Adrenal gland (tissue), 12 donors: Measurements from ENCODE around the gene TRIM52. TPM values are rescaled to one million over a fixed set of nuclear protein-coding genes. Genes with fewer than 3 reads are reported as not detected.
"Not testable (repeated sequence)": the region's sequence is repeated elsewhere in the genome, so short reads cannot be mapped to it uniquely, and the experiment has no call there.

Source experiments
- DNase-seq, 7 donors: peaks; one replicate each; pipeline ENCODE4 v3.0.0-alpha.2; 2019 to 2020
- H3K27ac ChIP-seq, 5 donors: fragments of 200-600 bp; sonication (generic) in 4 of 5; 1 replicate in 3 of 5; 2 replicates in 2 of 5; pipeline versions ENCODE4 v1.5.1 to v1.8.0; 2016 to 2020; ENCODE audit warnings: mild to moderate bottlenecking in 1 of 5
- H3K27me3 ChIP-seq: fragments of 200-600 bp; 2 replicates; pipeline ENCODE4 v1.8.0; 2021
- H3K36me3 ChIP-seq, 2 donors: fragments of 200-600 bp; replicated peaks in 1 of 2; 1 replicate in 1 of 2; 2 replicates in 1 of 2; pipeline versions ENCODE4 v1.5.1 to v1.8.0; 2018 to 2022
- H3K4me1 ChIP-seq, 2 donors: fragments of 200-600 bp; replicated peaks in 1 of 2; 1 replicate in 1 of 2; 2 replicates in 1 of 2; pipeline versions ENCODE4 v1.5.1 to v1.8.0; 2018 to 2021
- H3K4me3 ChIP-seq, 4 donors: fragments of 200-600 bp; sonication (generic) in 3 of 4; one replicate each; pipeline ENCODE4 v1.5.1; 2016 to 2018
- H3K9me3 ChIP-seq, 3 donors: fragments of 200-600 bp; sonication (generic) in 1 of 3; replicated peaks in 1 of 3; 1 replicate in 2 of 3; 2 replicates in 1 of 3; pipeline versions ENCODE4 v1.5.1 to v1.8.0; 2016 to 2021
- CTCF ChIP-seq, 6 experiments: fragments of 450-650 bp in 4 of 6; fragments of 200-600 bp in 2 of 6; sonication (generic) in 1 of 6; IDR thresholded peaks; 1 replicate in 5 of 6; 2 replicates in 1 of 6; pipeline versions ENCODE4 v1.5.1 to v1.8.0; 2016 to 2021; ENCODE audit warnings: antibody characterized with exemption in 6 of 6, mild to moderate bottlenecking in 2 of 6, moderate library complexity in 1 of 6
- POLR2A ChIP-seq, 2 donors: fragments of 450-650 bp; IDR thresholded peaks; one replicate each; pipeline ENCODE4 v1.6.1; 2017; ENCODE audit warnings: antibody characterized with exemption in 2 of 2, mild to moderate bottlenecking in 2 of 2, moderate library complexity in 1 of 2
- WGBS, 4 donors: extraction: QIAGEN DNeasy Blood & Tissue Kit in 2 of 4; methylation state at CpG; one replicate each; pipeline versions ENCODE4 v1.1.5 to v1.1.7; 2013 to 2017; 5-methylcytosine and 5-hydroxymethylcytosine counted together
- intact Hi-C, 2 donors: fragments of 100-400 bp; cut with DNase I; formaldehyde crosslinking; loops; one replicate each; pipeline versions ENCODE4 v1.14.1 to v1.15.0; 2022 to 2023
- polyA plus RNA-seq, 3 donors: library from polyadenylated mRNA; stranded (reverse); fragments of 200-250 nt in 2 of 3; fragments of 350-450 nt in 1 of 3; fragmentation: Illumina TruSeq in 1 of 3; extraction: RNeasy Lipid Tissue Mini Kit (QIAGEN cat#74804) in 1 of 3; gene quantifications; one replicate each; pipeline ENCODE4 v1.2.3, GENCODE V29; 2013 to 2014
- total RNA-seq, 9 donors: library from RNA; depleted of rRNA in 4 of 9; stranded (reverse); fragments of >200 nt in 4 of 9; fragments of 120-200 nt in 1 of 9; fragmentation: NEBNext Ultra II Directional in 1 of 9; extraction: Animal tissue kit (Norgen Biotek cat#: 25700) in 1 of 9; gene quantifications; one replicate each; pipeline versions ENCODE4 v1.1.0 to v1.2.4, GENCODE V29; 2013 to 2023
- donor health status: healthy with polysubstance abuse.
- donor health status: Bipolar disorder and iron deficiency.
- donor health status: DM: yes; HTN: yes; CAD: no.
- donor health status: DM: no; HTN: no; CAD: no.
- donor health status: DM: no; HTN: no; CAD: no.
- donor health status: DM: yes; HTN: yes; CAD: no.

The TRIM52 gene
- total and polyA plus RNA-seq, 12 donors, result 7.8 to 23.9 (median 13.2) TPM

- Histone ChIP-seq H3K9me3 (no peaks in the 10 kb centered on the region), H3K27ac (no peak overlapping the region), H3K27me3 (no peaks in the 10 kb centered on the region), H3K4me3 (no peak overlapping the region), H3K36me3 (no peaks in the 10 kb centered on the region), H3K4me1 (peaks cover 0 to 1% of the 10 kb centered on the region in 2 donors)
- DNase-seq, result no peak
- TF ChIP-seq CTCF (IDR thresholded peaks at IDR 0.05) (no peak), POLR2A (IDR thresholded peaks at IDR 0.05) (no peak)
- intact Hi-C loops, result no loop called here
- WGBS, 4 donors, result 91 to 95% (median 92%) methylated on average over 6 of the region's 6 CpGs
Measured at GRCh38 chr5:181212080-181212479, 48.9 kb downstream of the TRIM52 start.

- no peak overlapping the region for H3K27ac ChIP-seq
- no peak for DNase-seq
- intact Hi-C loops, result no loop called here
- H3K9me3 ChIP-seq, result no peaks in the 10 kb centered on the region
- no peaks in the 10 kb centered on the region for H3K36me3 ChIP-seq
- H3K27me3 ChIP-seq, result no peaks in the 10 kb centered on the region
- peaks cover 0 to 3% of the 10 kb centered on the region in 2 donors for H3K4me1 ChIP-seq
- 59 to 71% (median 62%) methylated on average over 7 of the region's 7 CpGs for WGBS, 4 donors
- TF ChIP-seq CTCF (IDR thresholded peaks at IDR 0.05), result no peak
- TF ChIP-seq POLR2A (IDR thresholded peaks at IDR 0.05), result no peak
- H3K4me3 ChIP-seq, result no peak overlapping the region
Measured at GRCh38 chr5:181211208-181211607, 49.7 kb downstream of the TRIM52 start.

- H3K4me1 ChIP-seq, H3K36me3 ChIP-seq, H3K9me3 ChIP-seq, DNase-seq, intact Hi-C loops, H3K27ac ChIP-seq, H3K4me3 ChIP-seq, H3K27me3 ChIP-seq: not testable (repeated sequence)
- 79 to 84% (median 81%) methylated on average over 17 of the region's 17 CpGs for WGBS, 4 donors
Measured at GRCh38 chr5:181210698-181211097, 50.2 kb downstream of the TRIM52 start.

- H3K9me3 ChIP-seq, H3K4me3 ChIP-seq, DNase-seq, H3K27ac ChIP-seq, H3K27me3 ChIP-seq, intact Hi-C loops, H3K4me1 ChIP-seq, H3K36me3 ChIP-seq: not testable (repeated sequence)
- 83 to 86% (median 85%) methylated on average over 11 of the region's 11 CpGs for WGBS, 4 donors
Measured at GRCh38 chr5:181210148-181210547, 50.8 kb downstream of the TRIM52 start.

GRCh38 chr5:181209006-181209405 is 51.9 kb downstream of the TRIM52 start:
- WGBS, 4 donors, result 78 to 92% (median 90%) methylated on average over 24 of the region's 24 CpGs
- H3K27ac ChIP-seq, H3K4me3 ChIP-seq, H3K36me3 ChIP-seq, H3K9me3 ChIP-seq, DNase-seq, H3K27me3 ChIP-seq, intact Hi-C loops: not testable (repeated sequence)
- H3K4me1 ChIP-seq, result peaks cover 14 to 20% of the 10 kb centered on the region in 2 donors

GRCh38 chr5:181207960-181208253 is 53.0 kb downstream of the TRIM52 start:
- no peak for DNase-seq
- TF ChIP-seq POLR2A (IDR thresholded peaks at IDR 0.05), result no peak
- TF ChIP-seq CTCF (IDR thresholded peaks at IDR 0.05), result no peak
- Histone ChIP-seq H3K4me1 (peaks cover 18 to 22% of the 10 kb centered on the region in 2 donors), H3K36me3 (no peaks in the 10 kb centered on the region), H3K27me3 (no peaks in the 10 kb centered on the region), H3K27ac (peak overlapping the region in 2 of 5 donors; percentile 84 to 88), H3K9me3 (no peaks in the 10 kb centered on the region), H3K4me3 (no peak overlapping the region)
- intact Hi-C loops, result no loop called here
- 45 to 48% (median 45%) methylated on average over 3 of the region's 3 CpGs for WGBS, 4 donors
